T-cell (primary cell): ENCODE data around the gene LSMEM2. TPM values are rescaled to one million over a fixed set of nuclear protein-coding genes. Genes with fewer than 3 reads are reported as not detected.
A peak's percentile ranks its signal among the peaks of the same experiment; 100 is the strongest.
"Not testable (repeated sequence)": the region's sequence is repeated elsewhere in the genome, so short reads cannot be mapped to it uniquely, and the experiment has no call there.

Experiments used
- ATAC-seq, 4 experiments: fragments of 200-7000 bp in 3 of 4; fragments of 150-1000 bp in 1 of 4; cut with Tn5 transposase; replicated peaks in 1 of 4; 1 replicate in 3 of 4; 2 replicates in 1 of 4; pipeline ENCODE4 v1.10.0; 2021; ENCODE audit warnings: moderate library complexity in 3 of 4, mild to moderate bottlenecking in 2 of 4, moderate number of reproducible peaks in 1 of 4
- CTCF ChIA-PET, 2 donors: fragments of 300-600 bp; sonication (Branson Sonifier 250); formaldehyde crosslinking; loops; one replicate each; lab custom pipeline; 2022; ENCODE audit warnings: antibody characterized with exemption in 2 of 2; lab: Charles Lee
- POLR2A ChIA-PET, 2 donors: fragments of 300-600 bp; sonication (Branson Sonifier 250); formaldehyde crosslinking; loops; one replicate each; lab custom pipeline; 2022; ENCODE audit warnings: antibody characterized with exemption in 2 of 2; lab: Charles Lee
- DNase-seq, 35 experiments: peaks; one replicate each; pipeline versions ENCODE4 v3.0.0 to v3.0.0-alpha.2; 2013 to 2023
- H3K27ac ChIP-seq: one replicate; pipeline ENCODE4 v1.5.1; 2013; ENCODE audit warnings: low read length
- H3K27me3 ChIP-seq, 2 experiments: replicated peaks in 1 of 2; 1 replicate in 1 of 2; 2 replicates in 1 of 2; pipeline versions ENCODE4 v1.6.1 to v1.7.0; 2013; ENCODE audit warnings: low read length in 1 of 2, mixed read lengths in 1 of 2; ENCODE audit not compliant: control insufficient read depth in 2 of 2, insufficient read depth in 2 of 2; ENCODE audit errors: extremely low read depth in 1 of 2
- H3K36me3 ChIP-seq, 2 donors: 1 replicate in 1 of 2; 2 replicates in 1 of 2; pipeline versions ENCODE4 v1.6.1 to v1.7.0; 2013; ENCODE audit warnings: low read length in 1 of 2; ENCODE audit not compliant: control insufficient read depth in 2 of 2, insufficient read depth in 1 of 2; ENCODE audit errors: extremely low read depth in 1 of 2
- H3K4me1 ChIP-seq, 2 experiments: 1 replicate in 1 of 2; 2 replicates in 1 of 2; pipeline versions ENCODE4 v1.6.1 to v1.7.0; 2013; ENCODE audit warnings: low read length in 2 of 2, mixed read lengths in 1 of 2; ENCODE audit not compliant: insufficient read depth in 2 of 2, control insufficient read depth in 1 of 2; ENCODE audit errors: extremely low read depth in 1 of 2
- H3K4me3 ChIP-seq, 2 donors: 1 replicate in 1 of 2; 2 replicates in 1 of 2; pipeline versions ENCODE4 v1.5.1 to v1.7.0; 2013; ENCODE audit warnings: mild to moderate bottlenecking in 2 of 2, low read length in 1 of 2, moderate library complexity in 1 of 2; ENCODE audit not compliant: control insufficient read depth in 1 of 2; ENCODE audit errors: extremely low read depth in 1 of 2
- H3K9me3 ChIP-seq: 2 replicates; pipeline ENCODE4 v1.7.0; 2013
- H3K27ac Mint-ChIP-seq, 2 donors: one replicate each; pipeline ENCODE4 v1.8.0; 2020 to 2021; ENCODE audit warnings: mild to moderate bottlenecking in 2 of 2, mixed read lengths in 2 of 2
- H3K27me3 Mint-ChIP-seq, 2 donors: one replicate each; pipeline ENCODE4 v1.8.0; 2021 to 2022; ENCODE audit warnings: mixed read lengths in 2 of 2
- H3K36me3 Mint-ChIP-seq: one replicate; pipeline ENCODE4 v1.8.0; 2021; ENCODE audit warnings: mixed read lengths
- H3K4me1 Mint-ChIP-seq, 3 donors: one replicate each; pipeline ENCODE4 v1.8.0; 2020 to 2022; ENCODE audit warnings: mixed read lengths in 3 of 3, mild to moderate bottlenecking in 1 of 3
- H3K4me3 Mint-ChIP-seq, 3 donors: one replicate each; pipeline ENCODE4 v1.8.0; 2020 to 2022; ENCODE audit warnings: mild to moderate bottlenecking in 3 of 3, mixed read lengths in 3 of 3, moderate library complexity in 3 of 3
- H3K9me3 Mint-ChIP-seq, 3 donors: one replicate each; pipeline ENCODE4 v1.8.0; 2020 to 2022; ENCODE audit warnings: mixed read lengths in 3 of 3
- WGBS: methylation state at CpG from one replicate; pipeline ENCODE4 v1.1.5; 2013; ENCODE audit warnings: missing lambda C conversion rate; ENCODE audit not compliant: insufficient coverage; 5-methylcytosine and 5-hydroxymethylcytosine counted together
- total RNA-seq, 35 experiments: library from RNA in 6 of 35; stranded (reverse) in 6 of 35; fragments of 120-200 nt in 1 of 35; gene quantifications; one replicate each; pipeline versions ENCODE4 v1.2.1 to v1.2.4 and lab custom pipeline; 2013 to 2026

The LSMEM2 gene
- total RNA-seq, 5 donors from 2014 or later (not counting 1 experiment from before 2014, with no cell fraction given): not detected

DNA sequence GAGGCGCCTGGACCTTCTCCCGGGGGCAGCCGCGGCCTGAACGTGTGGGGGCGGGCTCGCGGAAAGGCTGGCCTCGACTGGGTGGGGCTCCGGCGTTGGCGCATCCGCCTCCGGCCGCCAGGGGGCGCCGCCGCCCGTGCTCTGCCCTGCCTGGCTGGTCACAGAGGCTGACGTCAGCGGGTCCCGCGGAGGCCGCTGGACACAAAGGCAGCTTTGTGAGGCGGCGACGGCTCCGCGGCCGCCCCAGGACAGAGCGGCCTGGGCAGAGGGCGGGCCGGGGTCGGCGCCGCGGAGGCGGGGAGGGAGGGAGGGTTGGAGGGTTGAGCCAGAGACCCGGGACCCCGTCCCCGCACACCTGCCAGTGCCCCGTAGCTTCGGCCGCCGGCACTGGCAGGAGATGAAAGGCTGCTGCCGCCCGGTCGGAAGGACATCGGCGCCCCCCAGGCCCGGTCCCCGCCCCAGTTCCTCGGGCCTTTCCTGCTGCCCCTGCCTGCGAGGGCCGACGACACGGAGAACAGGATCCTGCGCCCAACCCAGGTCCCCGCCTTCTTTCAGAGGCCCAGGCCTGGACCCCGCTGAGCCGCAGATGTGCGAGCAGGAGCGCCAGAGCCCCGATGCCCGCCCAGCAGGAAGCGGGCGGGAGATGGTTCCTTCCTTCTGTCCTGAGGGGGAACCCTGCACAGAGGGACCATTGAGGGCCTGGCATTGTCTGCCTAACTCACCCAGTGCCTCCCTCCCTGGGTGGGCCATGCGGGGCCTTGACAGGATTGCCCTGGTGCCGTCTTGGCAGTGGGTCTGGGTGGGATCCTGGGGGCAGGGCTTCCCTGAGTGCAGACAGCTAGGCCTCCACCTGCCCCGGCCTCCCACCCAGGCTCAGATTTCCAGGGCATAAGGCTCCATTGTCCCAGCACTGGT is 18.6 kb upstream of the LSMEM2 start:
- POLR2A ChIA-PET: no interaction called here
- WGBS: 2% methylated on average over 62 of the region's 70 CpGs
- CTCF ChIA-PET: interaction anchor here (0.5 to 2.5 kb wide), 9 partner anchors 9 to 223 kb away, joined by 3 to 17 read pairs (median 3); partner anchors contain the start of genes CYB561D2 (in 1 of the 2), GNAI2 (in 1 of the 2) and NPRL2 (in 1 of the 2)
- Histone ChIP-seq H3K36me3 (peaks cover 14 to 35% of the 10 kb centered on the region in 2 donors), H3K27ac (peak overlapping the region; percentile 47), H3K4me3 (peak overlapping the region; percentile 47 to 52), H3K9me3 (no peaks in the 10 kb centered on the region), H3K27me3 (peaks cover 0 to 9% of the 10 kb centered on the region in 2 experiments), H3K4me1 (peaks cover 2 to 20% of the 10 kb centered on the region in 2 experiments)
- Mint-ChIP-seq H3K4me3 (peak overlapping the region; percentile 47 to 76 (median 67)), H3K27me3 (no peaks in the 10 kb centered on the region), H3K9me3 (no peaks in the 10 kb centered on the region), H3K27ac (no peak overlapping the region), H3K36me3 (peaks cover 24% of the 10 kb centered on the region), H3K4me1 (peaks cover 5 to 8% (median 8%) of the 10 kb centered on the region in 3 donors)
- peak; percentile 57 to 91 (median 73) for DNase-seq
- peak; percentile 93 to 96 (median 94) for ATAC-seq

DNA sequence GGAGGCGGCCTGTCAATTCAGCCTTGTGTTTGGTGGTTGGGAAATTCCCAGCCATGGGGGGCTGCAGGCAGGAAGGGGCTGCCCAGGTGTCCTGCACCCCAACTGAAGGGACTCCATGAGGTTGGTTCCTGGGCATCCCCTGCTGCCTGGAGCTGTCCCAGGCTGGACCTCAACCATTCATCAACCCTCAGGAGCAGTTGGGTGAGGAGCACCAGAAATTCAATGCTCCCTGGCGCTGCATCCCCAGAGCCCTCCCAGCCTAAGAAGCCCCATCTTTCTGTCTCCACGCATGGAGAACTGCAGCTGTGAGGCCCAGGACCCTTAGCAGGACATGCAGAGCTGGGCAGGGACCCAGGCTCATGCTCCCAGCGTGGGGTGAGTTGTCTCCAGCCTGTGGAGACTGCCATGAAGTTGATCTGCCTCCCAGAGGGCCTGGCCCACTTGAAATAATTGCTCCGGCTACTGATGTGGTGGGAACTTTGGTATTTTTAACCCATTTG is 17.9 kb upstream of the LSMEM2 start:
- Mint-ChIP-seq H3K9me3 (no peaks in the 10 kb centered on the region), H3K27me3 (no peaks in the 10 kb centered on the region), H3K4me3 (peak overlapping the region in 1 of 3 donors; percentile 76), H3K27ac (no peak overlapping the region), H3K36me3 (peaks cover 24% of the 10 kb centered on the region), H3K4me1 (peaks cover 5 to 8% (median 8%) of the 10 kb centered on the region in 3 donors)
- POLR2A ChIA-PET: no interaction called here
- 95% methylated on average over 4 of the region's 5 CpGs for WGBS
- Histone ChIP-seq H3K27ac (no peak overlapping the region), H3K36me3 (peaks cover 11 to 31% of the 10 kb centered on the region in 2 donors), H3K4me3 (no peak overlapping the region), H3K9me3 (no peaks in the 10 kb centered on the region), H3K4me1 (peaks cover 2 to 20% of the 10 kb centered on the region in 2 experiments), H3K27me3 (peaks cover 0 to 16% of the 10 kb centered on the region in 2 experiments)
- no peak for DNase-seq
- CTCF ChIA-PET: interaction anchor here in 1 of 2 donors (1.0 kb wide), 1 partner anchor 66 kb away, joined by 3 read pairs; no protein-coding TSS in a partner anchor
- ATAC-seq: no peak

DNA sequence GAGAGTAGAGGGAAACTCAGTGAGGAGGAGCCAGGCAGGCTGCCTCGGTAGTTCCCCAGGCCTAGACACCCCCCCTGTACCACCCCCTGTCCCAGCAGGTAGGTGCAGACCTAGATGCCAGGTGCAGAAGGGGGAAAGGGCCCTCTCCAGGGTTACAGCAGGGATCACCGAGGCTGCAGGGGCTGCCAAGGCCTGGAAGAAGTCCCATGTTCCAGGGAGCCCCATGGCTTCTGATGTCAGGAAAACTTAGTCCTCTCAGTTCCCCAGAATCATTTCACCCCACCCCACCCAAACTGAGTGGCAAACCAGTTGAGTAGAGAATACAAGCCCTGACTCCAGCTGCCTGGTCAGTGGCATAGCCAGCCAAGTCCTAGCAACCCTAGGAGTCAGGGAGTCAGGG is 17.4 kb upstream of the LSMEM2 start:
- ChIA-PET POLR2A (no interaction called here), CTCF (no interaction called here)
- Mint-ChIP-seq H3K4me1 (peaks cover 5 to 8% (median 8%) of the 10 kb centered on the region in 3 donors), H3K9me3 (no peaks in the 10 kb centered on the region), H3K4me3 (peak overlapping the region in 1 of 3 donors; percentile 76), H3K27ac (no peak overlapping the region), H3K27me3 (no peaks in the 10 kb centered on the region), H3K36me3 (peaks cover 18% of the 10 kb centered on the region)
- WGBS: 70% methylated on average over 2 of the region's 2 CpGs
- H3K9me3 ChIP-seq: no peaks in the 10 kb centered on the region
- H3K27ac ChIP-seq: no peak overlapping the region
- peaks cover 7 to 26% of the 10 kb centered on the region in 2 donors for H3K36me3 ChIP-seq
- ATAC-seq (no peak), DNase-seq (no peak)
- H3K4me1 ChIP-seq: peaks cover 2 to 20% of the 10 kb centered on the region in 2 experiments
- H3K4me3 ChIP-seq: no peak overlapping the region
- H3K27me3 ChIP-seq: peaks cover 0 to 21% of the 10 kb centered on the region in 2 experiments

DNA sequence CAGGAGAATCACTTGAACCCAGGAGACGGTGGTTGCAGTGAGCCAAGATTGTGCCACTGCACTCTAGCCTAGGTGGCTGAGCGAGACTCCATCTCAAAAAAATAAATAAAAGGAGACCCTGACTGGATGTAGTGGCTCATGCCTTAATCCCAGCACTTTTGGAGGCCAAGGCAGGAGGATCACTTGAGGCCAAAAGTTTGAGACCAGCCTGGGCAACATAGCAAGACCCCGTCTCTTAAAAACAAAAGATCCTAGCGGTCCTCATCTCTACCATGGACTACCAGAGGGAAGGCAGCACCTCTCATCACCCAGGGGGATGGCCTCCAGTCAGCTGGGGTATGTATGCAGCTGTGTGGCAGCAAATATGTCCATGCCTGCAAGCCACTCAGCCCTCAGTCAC is 16.7 kb upstream of the LSMEM2 start:
- Histone ChIP-seq H3K36me3 (peaks cover 7 to 19% of the 10 kb centered on the region in 2 donors), H3K4me1 (peaks cover 2 to 20% of the 10 kb centered on the region in 2 experiments), H3K27me3 (peaks cover 0 to 28% of the 10 kb centered on the region in 2 experiments)
- H3K9me3 ChIP-seq, H3K9me3 Mint-ChIP-seq, H3K4me3 Mint-ChIP-seq, H3K27ac Mint-ChIP-seq, H3K4me3 ChIP-seq, POLR2A ChIA-PET, H3K27me3 Mint-ChIP-seq, DNase-seq, H3K27ac ChIP-seq, CTCF ChIA-PET, ATAC-seq, H3K4me1 Mint-ChIP-seq: not testable (repeated sequence)
- peaks cover 12% of the 10 kb centered on the region for H3K36me3 Mint-ChIP-seq
- 100% methylated on average over 1 of the region's 4 CpGs for WGBS

DNA sequence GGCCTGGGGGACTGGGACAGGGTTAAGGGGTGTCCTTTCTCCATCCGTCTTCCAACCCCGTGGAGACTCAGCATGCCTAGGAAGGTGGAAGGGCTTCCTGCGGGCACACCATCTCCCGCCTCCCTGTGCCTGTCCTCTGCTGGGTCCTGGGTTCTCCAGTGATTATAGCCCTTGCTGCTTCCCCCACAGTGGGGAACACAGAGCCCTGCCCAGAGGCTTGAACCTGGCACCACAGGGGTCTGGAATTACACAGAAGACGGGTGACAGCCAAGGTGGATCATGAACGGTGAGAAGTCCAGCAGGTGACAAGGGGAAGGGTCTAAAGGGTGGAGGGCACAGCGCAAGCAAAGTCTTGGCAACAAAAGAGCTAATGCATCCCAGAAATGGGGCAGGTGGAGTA is 16.1 kb upstream of the LSMEM2 start:
- Mint-ChIP-seq H3K4me3 (no peak overlapping the region), H3K27ac (peak overlapping the region in 1 of 2 donors; percentile 6), H3K27me3 (peaks cover 0 to 1% of the 10 kb centered on the region in 2 donors), H3K9me3 (no peaks in the 10 kb centered on the region), H3K4me1 (peaks cover 5 to 8% (median 6%) of the 10 kb centered on the region in 3 donors), H3K36me3 (peaks cover 7% of the 10 kb centered on the region)
- CTCF ChIA-PET: interaction anchor here (0.9 to 1.0 kb wide), 2 partner anchors 16 kb away, joined by 3 to 5 read pairs; no protein-coding TSS in a partner anchor
- H3K27me3 ChIP-seq: peaks cover 0 to 34% of the 10 kb centered on the region in 2 experiments
- peaks cover 2 to 20% of the 10 kb centered on the region in 2 experiments for H3K4me1 ChIP-seq
- 99% methylated on average over 5 of the region's 7 CpGs for WGBS
- no peak overlapping the region for H3K27ac ChIP-seq
- DNase-seq (no peak), ATAC-seq (no peak)
- H3K36me3 ChIP-seq: peaks cover 3 to 13% of the 10 kb centered on the region in 2 donors
- no peak overlapping the region for H3K4me3 ChIP-seq
- no peaks in the 10 kb centered on the region for H3K9me3 ChIP-seq
- POLR2A ChIA-PET: interaction anchor here in 1 of 2 donors (0.7 kb wide), 1 partner anchor 9 kb away, joined by 7 read pairs; no protein-coding TSS in a partner anchor
